Measurements from ENCODE around the gene BORCS5. TPM values are rescaled to one million over a fixed set of nuclear protein-coding genes. Genes with fewer than 3 reads are reported as not detected.

Gene BORCS5
- total RNA-seq, 1 experiment from 2014 or later: 7.8 TPM

- no peak overlapping the region for H3K27ac ChIP-seq (ENCODE audit: low read length)
- ChIA-PET CTCF (no interaction called here), POLR2A (no interaction called here)
- in situ Hi-C loops (cut with HindIII; ENCODE audit: low pct_unique_long_range_greater_than_20kb, low sequenced_read_pairs): no loop called here
- no TSS peak for BruUV-seq (replicated peaks)
- H3K9me3 ChIP-seq (ENCODE audit: control insufficient read depth, insufficient read depth, low read depth, low read length): no peaks in the 10 kb centered on the region
- no peak for TF ChIP-seq SIN3A (IDR thresholded peaks at IDR 0.05; ENCODE audit: borderline replicate concordance, insufficient read depth, low read depth, low read length)
- TF ChIP-seq POLR2AphosphoS5 (IDR thresholded peaks at IDR 0.05; ENCODE audit: low read depth, low read length): no peak
- no peak for TF ChIP-seq REST (IDR thresholded peaks at IDR 0.05; ENCODE audit: insufficient read depth in 1 of 2, low read depth in 2 of 2, low read length in 1 of 2)
- no peak for TF ChIP-seq CTCF (IDR thresholded peaks at IDR 0.05)
- no peak for TF ChIP-seq TCF7L2 (IDR thresholded peaks at IDR 0.05; ENCODE audit: low read depth, low read length)
- intact Hi-C loops (cut with micrococcal nuclease; ENCODE audit: unreplicated experiment): no loop called here
- no peaks in the 10 kb centered on the region for H3K27me3 ChIP-seq (ENCODE audit: control insufficient read depth, insufficient read depth, low read length)
- H3K36me3 ChIP-seq (ENCODE audit: control insufficient read depth, insufficient read depth, low read length): no peaks in the 10 kb centered on the region
- no peaks in the 10 kb centered on the region for H3K4me1 ChIP-seq (ENCODE audit: control insufficient read depth, insufficient read depth, low read length)
- ATAC-seq (no peak), DNase-seq (ENCODE audit: low read depth, low spot score) (no peak)
- no peak overlapping the region for H3K4me3 ChIP-seq (ENCODE audit: low read depth in 2 of 2, low read length in 2 of 2)
These were observed 111.7 kb downstream of the BORCS5 start for GRCh38 chr12:12468575-12468974.

GRCh38 chr12:12469386-12469785 is 112.5 kb downstream of the BORCS5 start:
- no peak overlapping the region for H3K4me3 ChIP-seq (ENCODE audit: low read depth in 2 of 2, low read length in 2 of 2)
- H3K27ac ChIP-seq (ENCODE audit: low read length): no peak overlapping the region
- H3K36me3 ChIP-seq (ENCODE audit: control insufficient read depth, insufficient read depth, low read length): no peaks in the 10 kb centered on the region
- no TSS peak for BruUV-seq (replicated peaks)
- in situ Hi-C loops (cut with HindIII; ENCODE audit: low pct_unique_long_range_greater_than_20kb, low sequenced_read_pairs): no loop called here
- no peaks in the 10 kb centered on the region for H3K4me1 ChIP-seq (ENCODE audit: control insufficient read depth, insufficient read depth, low read length)
- no peaks in the 10 kb centered on the region for H3K9me3 ChIP-seq (ENCODE audit: control insufficient read depth, insufficient read depth, low read depth, low read length)
- intact Hi-C loops (cut with micrococcal nuclease; ENCODE audit: unreplicated experiment): no loop called here
- POLR2A ChIA-PET: no interaction called here
- no peak for TF ChIP-seq SIN3A (IDR thresholded peaks at IDR 0.05; ENCODE audit: borderline replicate concordance, insufficient read depth, low read depth, low read length)
- CTCF ChIA-PET: no interaction called here
- no peak for DNase-seq (ENCODE audit: low read depth, low spot score)
- no peaks in the 10 kb centered on the region for H3K27me3 ChIP-seq (ENCODE audit: control insufficient read depth, insufficient read depth, low read length)
- no peak for ATAC-seq

GRCh38 chr12:12470751-12471306 is 114.0 kb downstream of the BORCS5 start:
- Histone ChIP-seq H3K9me3 (ENCODE audit: control insufficient read depth, insufficient read depth, low read depth, low read length) (no peaks in the 10 kb centered on the region), H3K4me1 (ENCODE audit: control insufficient read depth, insufficient read depth, low read length) (no peaks in the 10 kb centered on the region), H3K27me3 (ENCODE audit: control insufficient read depth, insufficient read depth, low read length) (no peaks in the 10 kb centered on the region), H3K27ac (ENCODE audit: low read length) (no peak overlapping the region), H3K4me3 (ENCODE audit: low read depth in 2 of 2, low read length in 2 of 2) (no peak overlapping the region), H3K36me3 (ENCODE audit: control insufficient read depth, insufficient read depth, low read length) (no peaks in the 10 kb centered on the region)
- intact Hi-C loops (cut with micrococcal nuclease; ENCODE audit: unreplicated experiment) (no loop called here), in situ Hi-C loops (cut with HindIII; ENCODE audit: low pct_unique_long_range_greater_than_20kb, low sequenced_read_pairs) (no loop called here)
- no peak for DNase-seq (ENCODE audit: low read depth, low spot score)
- CTCF ChIA-PET: no interaction called here
- BruUV-seq (replicated peaks): no TSS peak
- no peak for ATAC-seq
- POLR2A ChIA-PET: interaction anchor here (0.6 kb wide), 1 partner anchor 254 kb away, joined by 12 read pairs; no protein-coding TSS in a partner anchor
- TF ChIP-seq REST (IDR thresholded peaks at IDR 0.05; ENCODE audit: insufficient read depth in 1 of 2, low read depth in 2 of 2, low read length in 1 of 2): no peak
- no peak for TF ChIP-seq SIN3A (IDR thresholded peaks at IDR 0.05; ENCODE audit: borderline replicate concordance, insufficient read depth, low read depth, low read length)
- no peak for TF ChIP-seq CTCF (IDR thresholded peaks at IDR 0.05)
- TF ChIP-seq POLR2AphosphoS5 (IDR thresholded peaks at IDR 0.05; ENCODE audit: low read depth, low read length): no peak
- TF ChIP-seq TCF7L2 (IDR thresholded peaks at IDR 0.05; ENCODE audit: low read depth, low read length): no peak

All from Panc1 (cell line).